Small intestine (tissue), 7 donors: ENCODE results near the gene LMF1. TPM values are rescaled to one million over a fixed set of nuclear protein-coding genes. Genes with fewer than 3 reads are reported as not detected.

ENCODE experiments used
- DNase-seq, 2 donors: peaks; one replicate each; pipeline versions ENCODE4 v3.0.0 to v3.0.0-alpha.2; 2013
- FAIRE-seq: peaks from 2 replicates; lab custom pipeline; 2012; peaks lifted over from hg19 to GRCh38; lab: Jason Lieb, UNC
- H3K27ac ChIP-seq, 3 donors: one replicate each; pipeline ENCODE4 v1.5.1; 2013; ENCODE audit warnings: low read length in 2 of 3, mild to moderate bottlenecking in 2 of 3, control low read depth in 1 of 3, inconsistent platforms in 1 of 3, low read depth in 1 of 3, moderate library complexity in 1 of 3
- H3K27me3 ChIP-seq, 3 donors: one replicate each; pipeline ENCODE4 v1.6.1; 2013; ENCODE audit warnings: low read length in 3 of 3, inconsistent platforms in 1 of 3; ENCODE audit not compliant: control insufficient read depth in 3 of 3, insufficient read depth in 3 of 3
- H3K36me3 ChIP-seq, 3 donors: one replicate each; pipeline ENCODE4 v1.6.1; 2013; ENCODE audit warnings: low read length in 3 of 3, inconsistent platforms in 1 of 3, low read depth in 1 of 3, mild to moderate bottlenecking in 1 of 3, moderate library complexity in 1 of 3; ENCODE audit not compliant: control insufficient read depth in 3 of 3, insufficient read depth in 2 of 3
- H3K4me1 ChIP-seq, 3 donors: one replicate each; pipeline ENCODE4 v1.6.1; 2013; ENCODE audit warnings: low read length in 2 of 3, inconsistent platforms in 1 of 3, low read depth in 1 of 3, mild to moderate bottlenecking in 1 of 3, moderate library complexity in 1 of 3; ENCODE audit not compliant: control insufficient read depth in 3 of 3, insufficient read depth in 2 of 3
- H3K4me3 ChIP-seq, 3 donors: one replicate each; pipeline ENCODE4 v1.5.1; 2013; ENCODE audit warnings: low read length in 3 of 3, control low read depth in 1 of 3, inconsistent platforms in 1 of 3, low read depth in 1 of 3, mild to moderate bottlenecking in 1 of 3, moderate library complexity in 1 of 3
- H3K9me3 ChIP-seq, 2 donors: one replicate each; pipeline ENCODE4 v1.6.1; 2013; ENCODE audit warnings: low read depth in 1 of 2, low read length in 1 of 2; ENCODE audit not compliant: control insufficient read depth in 2 of 2, insufficient read depth in 1 of 2
- WGBS, 3 donors: extraction: QIAGEN DNeasy Blood & Tissue Kit; methylation state at CpG; one replicate each; pipeline ENCODE4 v1.1.7; 2013; 5-methylcytosine and 5-hydroxymethylcytosine counted together
- polyA plus RNA-seq, 4 donors: library from polyadenylated mRNA; stranded (reverse) in 3 of 4; unstranded in 1 of 4; fragments of 200-250 nt in 3 of 4; fragments of 120-200 nt in 1 of 4; gene quantifications; one replicate each; pipeline versions ENCODE4 v1.2.1 to v1.2.3, GENCODE V29; 2013
- donor health status: healthy with polysubstance abuse.
- donor health status: control.
- donor health status: control.
- donor health status: Bipolar disorder and iron deficiency.
- donor health status: healthy.

Gene LMF1
- polyA plus RNA-seq, 4 donors = 8.2 to 18.0 (median 9.2) TPM

DNA sequence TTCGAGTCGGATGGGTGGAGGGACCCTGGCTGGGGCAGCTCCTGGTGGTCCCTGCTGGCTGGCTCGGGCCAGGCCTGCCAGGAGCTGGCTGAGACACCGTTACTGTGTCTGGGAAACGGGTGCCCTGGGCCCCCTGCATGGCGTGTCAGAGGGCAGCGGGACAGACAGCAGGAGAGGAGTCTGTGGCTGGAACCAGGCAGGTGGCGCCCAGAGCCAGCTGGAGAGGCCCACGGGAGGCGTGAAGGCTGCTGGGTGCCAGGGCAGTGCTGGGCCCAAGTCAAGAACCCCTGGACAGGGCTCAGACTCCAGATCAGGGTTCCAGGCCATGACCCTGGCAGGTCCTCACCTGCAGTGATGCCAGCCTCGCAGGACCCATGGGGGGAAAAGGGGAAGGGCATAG, 27.4 kb upstream of the LMF1 start:
- Histone ChIP-seq H3K4me3 (no peak overlapping the region), H3K36me3 (no peaks in the 10 kb centered on the region)
- FAIRE-seq = no peak

DNA sequence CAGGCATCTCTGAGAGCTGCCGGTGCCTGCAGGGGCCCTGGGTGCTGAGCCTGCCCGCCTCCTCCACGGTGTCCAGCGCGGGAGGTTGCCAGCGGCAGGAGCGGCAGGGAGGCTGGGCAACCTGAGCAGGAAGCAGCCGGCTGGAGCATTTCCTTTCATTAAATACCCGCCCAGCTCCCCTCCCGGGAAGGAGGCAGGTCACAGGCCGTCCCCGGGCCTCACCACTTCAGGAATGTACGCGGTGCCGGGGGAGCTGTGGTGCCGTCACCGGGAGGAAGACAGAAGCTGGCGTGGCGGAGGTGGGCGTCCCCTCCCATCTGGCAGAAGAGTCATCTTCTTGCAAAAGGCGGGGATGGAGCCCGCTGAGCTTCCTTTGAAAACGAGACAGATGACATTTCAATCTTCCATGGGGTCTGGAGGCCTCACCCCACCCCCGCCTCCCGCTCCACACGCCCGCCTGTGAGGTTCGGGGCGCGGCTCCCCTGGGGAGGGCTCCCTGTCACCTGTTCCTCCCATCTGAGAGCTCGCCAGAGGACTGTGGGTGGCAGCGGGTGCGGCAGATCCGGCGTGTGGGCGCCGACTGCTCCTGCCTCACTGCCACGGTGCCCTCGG, 26.8 kb upstream of the LMF1 start:
- Histone ChIP-seq H3K4me1 (no peaks in the 10 kb centered on the region), H3K27me3 (peaks cover 3 to 17% (median 5%) of the 10 kb centered on the region in 3 donors), H3K4me3 (peak overlapping the region in 1 of 3 donors; percentile 9), H3K36me3 (no peaks in the 10 kb centered on the region), H3K9me3 (peaks cover 0 to 23% of the 10 kb centered on the region in 2 donors), H3K27ac (no peak overlapping the region)
- peak; percentile 16 for DNase-seq
- WGBS, 3 donors = 9 to 30% (median 16%) methylated on average over 36 to 39 of the region's 39 CpGs
- no peak for FAIRE-seq

More for the DNA sequence above, 27.4 kb upstream of the LMF1 start:
- Histone ChIP-seq H3K9me3 (peaks cover 0 to 23% of the 10 kb centered on the region in 2 donors), H3K4me1 (no peaks in the 10 kb centered on the region), H3K27me3 (peaks cover 3 to 17% (median 5%) of the 10 kb centered on the region in 3 donors), H3K27ac (no peak overlapping the region)
- no peak for DNase-seq
- 46 to 75% (median 57%) methylated on average over 11 of the region's 11 CpGs for whole genome bisulfite sequencing, 3 donors

DNA sequence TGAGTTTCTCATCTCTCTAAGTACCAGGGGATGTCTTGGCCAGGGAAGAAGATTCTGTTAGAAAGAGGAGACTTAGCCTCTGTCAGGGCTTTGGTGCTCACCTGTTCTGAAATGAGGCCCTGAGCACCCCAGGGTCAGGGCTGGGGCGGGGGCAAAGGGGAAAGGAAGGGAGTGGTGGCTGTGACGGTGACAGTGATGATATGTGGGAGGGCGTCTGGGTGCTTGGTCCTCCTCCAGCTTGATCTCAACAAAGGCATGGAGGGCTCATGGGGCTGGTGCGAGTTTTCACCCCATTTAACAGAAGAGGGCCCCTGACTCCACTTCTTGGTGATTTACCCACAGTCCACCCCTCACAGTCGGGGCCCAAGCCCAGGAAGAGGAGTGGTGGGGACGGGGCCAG, 25.9 kb upstream of the LMF1 start:
- Histone ChIP-seq H3K36me3 (no peaks in the 10 kb centered on the region), H3K9me3 (peaks cover 0 to 23% of the 10 kb centered on the region in 2 donors), H3K4me3 (no peak overlapping the region), H3K4me1 (no peaks in the 10 kb centered on the region), H3K27ac (no peak overlapping the region), H3K27me3 (peaks cover 3 to 17% (median 5%) of the 10 kb centered on the region in 3 donors)
- FAIRE-seq = no peak
- WGBS, 3 donors = 43 to 54% (median 43%) methylated on average over 6 of the region's 6 CpGs
- no peak for DNase-seq

DNA sequence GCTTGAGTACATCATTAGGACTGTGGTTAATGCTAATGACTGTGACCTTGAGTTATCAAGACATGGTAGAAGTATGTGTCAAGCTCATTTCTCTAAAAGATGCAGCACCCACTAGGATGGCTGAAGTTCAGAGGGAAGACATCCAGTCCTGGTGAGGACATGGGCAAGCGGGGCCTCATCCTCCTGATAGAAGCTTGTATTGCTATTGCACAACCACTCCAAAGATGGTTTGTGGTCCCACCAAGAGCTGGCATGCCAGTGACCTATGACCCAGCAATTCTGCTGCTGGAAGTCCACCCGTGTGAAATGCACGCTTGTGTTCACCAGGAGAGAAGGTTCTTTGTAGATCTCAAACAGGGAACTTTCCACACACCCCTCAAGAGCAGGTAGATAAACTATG, 25.0 kb upstream of the LMF1 start:
- Histone ChIP-seq H3K4me1 (no peaks in the 10 kb centered on the region), H3K27ac (no peak overlapping the region), H3K27me3 (peaks cover 3 to 17% (median 5%) of the 10 kb centered on the region in 3 donors), H3K4me3 (no peak overlapping the region), H3K36me3 (no peaks in the 10 kb centered on the region), H3K9me3 (peaks cover 0 to 23% of the 10 kb centered on the region in 2 donors)
- WGBS, 3 donors = 52 to 88% (median 59%) methylated on average over 3 of the region's 3 CpGs
- FAIRE-seq (no peak), DNase-seq (no peak)

DNA sequence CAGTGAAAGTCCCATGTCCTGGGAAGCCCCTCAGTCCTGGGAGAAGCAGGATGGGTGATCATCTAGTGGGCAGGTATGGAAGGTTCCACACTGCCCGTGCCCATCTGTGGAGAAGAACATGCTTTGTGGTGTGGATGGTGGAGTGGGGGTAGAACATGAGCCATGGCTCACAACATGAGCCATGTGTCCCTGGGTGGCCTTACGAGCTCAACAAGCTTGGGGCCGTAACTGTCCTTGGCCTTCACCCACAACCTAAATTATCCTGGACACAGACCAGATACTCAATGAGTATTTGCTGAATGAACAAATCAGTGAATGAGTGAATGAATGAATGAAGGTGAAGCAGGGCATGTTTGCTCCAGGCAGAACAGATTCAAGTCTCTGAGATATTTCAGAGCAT, 24.3 kb upstream of the LMF1 start:
- WGBS, 3 donors = 75 to 85% (median 81%) methylated on average over 3 of the region's 3 CpGs
- no peak overlapping the region for H3K4me3 ChIP-seq
- no peaks in the 10 kb centered on the region for H3K4me1 ChIP-seq
- no peaks in the 10 kb centered on the region for H3K36me3 ChIP-seq
- H3K27me3 ChIP-seq = peaks cover 5 to 17% (median 8%) of the 10 kb centered on the region in 3 donors
- H3K9me3 ChIP-seq = peaks cover 0 to 23% of the 10 kb centered on the region in 2 donors
- FAIRE-seq (no peak), DNase-seq (no peak)
- no peak overlapping the region for H3K27ac ChIP-seq

DNA sequence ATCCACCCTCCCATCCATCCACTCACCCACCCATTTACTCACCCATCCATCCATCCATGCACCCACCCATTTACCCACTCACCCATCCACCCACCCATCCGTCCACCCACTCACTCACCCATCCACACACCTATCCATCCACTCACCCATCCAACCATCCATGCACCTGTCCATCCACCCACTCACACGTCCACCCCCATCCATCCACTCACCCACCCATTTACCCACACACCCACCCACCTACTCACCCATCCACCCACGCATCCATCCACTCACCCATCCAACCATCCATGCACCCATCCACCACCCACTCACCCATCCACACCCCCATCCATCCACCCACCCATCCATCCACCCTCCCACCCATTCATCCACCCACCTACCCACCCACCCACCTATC, 22.9 kb upstream of the LMF1 start:
- no peak overlapping the region for H3K27ac ChIP-seq
- H3K27me3 ChIP-seq = peaks cover 5 to 19% (median 8%) of the 10 kb centered on the region in 3 donors
- FAIRE-seq (no peak), DNase-seq (no peak)
- no peaks in the 10 kb centered on the region for H3K36me3 ChIP-seq
- peaks cover 0 to 23% of the 10 kb centered on the region in 2 donors for H3K9me3 ChIP-seq
- H3K4me3 ChIP-seq = no peak overlapping the region
- WGBS, 3 donors = 80 to 91% (median 83%) methylated on average over 3 of the region's 3 CpGs
- H3K4me1 ChIP-seq = no peaks in the 10 kb centered on the region

DNA sequence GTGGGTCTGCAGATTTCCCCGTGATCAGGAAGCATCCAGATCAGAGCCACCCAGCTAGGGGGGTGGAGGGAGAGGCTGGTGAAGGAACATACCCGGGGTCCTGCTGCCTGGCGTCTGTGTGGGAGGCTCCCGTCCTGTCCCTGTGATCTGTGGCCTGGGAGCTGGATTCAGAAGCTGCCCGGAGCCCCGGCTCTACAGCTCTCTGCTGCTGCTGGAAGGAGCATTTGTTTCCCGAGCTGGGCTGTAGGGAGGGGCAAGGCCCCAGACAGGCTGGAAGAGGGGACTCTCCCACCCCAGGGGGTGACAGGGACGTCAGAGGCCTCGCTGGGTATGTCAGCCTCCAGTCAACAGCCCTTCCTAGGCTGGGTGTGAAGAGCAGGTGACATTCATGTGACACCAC, 21.0 kb upstream of the LMF1 start:
- FAIRE-seq (no peak), DNase-seq (no peak)

DNA sequence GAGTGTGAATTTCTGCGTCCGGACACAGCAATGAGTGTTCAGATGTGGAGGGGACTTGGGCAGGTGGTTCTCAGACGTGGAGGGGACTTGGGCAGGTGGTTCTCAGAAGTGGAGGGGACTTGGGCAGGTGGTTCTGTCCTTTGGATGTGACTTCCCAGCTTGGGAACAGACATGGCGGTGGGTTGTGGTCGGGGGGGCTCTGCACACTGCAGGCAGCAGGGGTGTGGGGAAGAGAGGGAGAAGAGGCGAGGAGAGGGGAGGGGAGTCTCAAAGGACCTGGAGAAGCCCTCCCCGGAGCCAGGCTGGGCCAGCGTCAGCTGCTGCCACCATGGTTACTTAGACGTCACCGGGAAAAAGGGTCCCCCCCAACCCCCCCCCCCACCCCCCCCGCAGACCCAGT, 20.6 kb upstream of the LMF1 start:
- WGBS, 3 donors = 62 to 72% (median 69%) methylated on average over 7 to 11 of the region's 11 CpGs
- Histone ChIP-seq H3K27ac (no peak overlapping the region), H3K27me3 (peaks cover under 1 to 5% (median 5%) of the 10 kb centered on the region in 3 donors), H3K4me3 (no peak overlapping the region), H3K9me3 (peaks cover 0 to 21% of the 10 kb centered on the region in 2 donors), H3K4me1 (no peaks in the 10 kb centered on the region), H3K36me3 (no peaks in the 10 kb centered on the region)
- FAIRE-seq (no peak), DNase-seq (no peak)

More for the DNA sequence above, 21.0 kb upstream of the LMF1 start:
- Histone ChIP-seq H3K4me1 (no peaks in the 10 kb centered on the region), H3K27ac (no peak overlapping the region), H3K36me3 (no peaks in the 10 kb centered on the region), H3K9me3 (peaks cover 0 to 23% of the 10 kb centered on the region in 2 donors), H3K27me3 (peaks cover 2 to 9% (median 8%) of the 10 kb centered on the region in 3 donors), H3K4me3 (no peak overlapping the region)
- WGBS, 3 donors = 52 to 61% (median 54%) methylated on average over 8 to 9 of the region's 9 CpGs
